ENCODE results near the gene RHOG. TPM values are rescaled to one million over a fixed set of nuclear protein-coding genes. Genes with fewer than 3 reads are reported as not detected.

The RHOG gene
- polyA plus RNA-seq, 4 donors: 21.9 to 32.7 (median 24.8) TPM

DNA sequence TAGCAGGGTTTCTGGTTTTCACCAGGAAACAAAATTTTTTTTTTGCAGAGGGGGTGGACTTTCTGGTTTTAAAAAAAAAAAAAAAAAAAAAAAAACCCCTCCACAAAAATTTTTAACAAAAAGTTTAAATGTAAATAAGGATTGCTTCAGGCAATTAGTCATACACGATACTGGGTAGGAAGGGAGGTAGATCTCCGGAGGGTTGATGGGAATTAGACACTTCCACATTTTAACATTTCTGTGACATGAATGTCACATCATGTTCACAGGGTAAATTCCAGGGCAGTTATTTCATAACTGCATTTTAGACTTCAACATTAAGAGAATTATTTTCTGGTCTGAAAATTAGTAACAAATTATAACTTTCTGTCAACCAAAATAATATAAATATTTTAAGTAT is 59.3 kb downstream of the RHOG start:
- no peak for DNase-seq (ENCODE audit: low read depth in 4 of 4, low spot score in 2 of 4)

Other genes starting within 250 kb of the RHOG start
- gene ART5, start 199.0 kb downstream of the RHOG start, polyA plus RNA-seq (ENCODE audit: insufficient read length in 4 of 4): 1 to 10 TPM; 3.5 to 7.1 (median 4.1) TPM
- gene ART1, start 195.8 kb downstream of the RHOG start, polyA plus RNA-seq (ENCODE audit: insufficient read length in 4 of 4): under 1 TPM in 1 of 4 donors, not detected in 3; 0.18 TPM
- gene CHRNA10, start 169.6 kb downstream of the RHOG start, polyA plus RNA-seq (ENCODE audit: insufficient read length in 4 of 4): 1 to 10 TPM in 3 of 4 donors, under 1 TPM in 1; 0.61 to 3.7 (median 2.2) TPM
- 10 to 100 TPM; 57.0 to 74.6 (median 63.3) TPM for gene NUP98, start 43.4 kb downstream of the RHOG start, polyA plus RNA-seq (ENCODE audit: insufficient read length in 4 of 4)
- gene PGAP2, start 32.4 kb downstream of the RHOG start, polyA plus RNA-seq (ENCODE audit: insufficient read length in 4 of 4): 10 to 100 TPM; 32.8 to 54.7 (median 41.8) TPM
- gene STIM1, start 14.7 kb upstream of the RHOG start, polyA plus RNA-seq (ENCODE audit: insufficient read length in 4 of 4): 10 to 100 TPM; 33.6 to 40.7 (median 37.5) TPM

All from left renal cortex interstitium (tissue), 4 donors.